IMR-90 (cell line): ENCODE data around the gene ZBTB24.

Source experiments
- BHLHE40 ChIP-seq: fragments of 150-350 bp; IDR thresholded peaks from 2 replicates; pipeline ENCODE4 v1.6.1; 2016; ENCODE audit warnings: mild to moderate bottlenecking, low read depth, low read length
- CEBPB ChIP-seq: IDR thresholded peaks from 2 replicates; pipeline ENCODE4 v1.6.1; 2012; ENCODE audit warnings: low read depth, low read length, improper control_type of control experiment
- CHD1 ChIP-seq: IDR thresholded peaks from 2 replicates; pipeline ENCODE4 v1.6.1; 2012; ENCODE audit warnings: low read depth, low read length, improper control_type of control experiment
- MAZ ChIP-seq: IDR thresholded peaks from 2 replicates; pipeline ENCODE4 v1.6.1; 2012; ENCODE audit warnings: low read depth, mild to moderate bottlenecking, low read length, improper control_type of control experiment, moderate library complexity, borderline replicate concordance
- NFE2L2 ChIP-seq: fragments of 150-350 bp; IDR thresholded peaks from 2 replicates; pipeline ENCODE4 v1.6.1; 2016; ENCODE audit warnings: low read depth, mild to moderate bottlenecking, low read length
- POLR2A ChIP-seq: IDR thresholded peaks from 2 replicates; pipeline ENCODE4 v1.6.1; 2012; ENCODE audit warnings: mild to moderate bottlenecking, low read depth, low read length
- RAD21 ChIP-seq: IDR thresholded peaks from 2 replicates; pipeline ENCODE4 v1.6.1; 2012; ENCODE audit warnings: low read length, improper control_type of control experiment
- RCOR1 ChIP-seq: IDR thresholded peaks from 2 replicates; pipeline ENCODE4 v1.6.1; 2012; ENCODE audit warnings: mild to moderate bottlenecking, low read length, improper control_type of control experiment; ENCODE audit not compliant: insufficient replicate concordance
- SMC3 ChIP-seq: fragments of 150-350 bp; IDR thresholded peaks from 2 replicates; pipeline ENCODE4 v1.6.1; 2016; ENCODE audit warnings: low read depth, mild to moderate bottlenecking, antibody characterized with exemption, low read length, moderate library complexity
- TF ChIP-seq, protein P1 (sequence below): conservative IDR thresholded peaks from 2 replicates; pipeline ENCODE4 v1.5.1; 2012; ENCODE audit warnings: mild to moderate bottlenecking, low read depth, low read length, improper control_type of control experiment
- TF ChIP-seq, protein P2 (sequence below): fragments of 150-350 bp; IDR thresholded peaks from 2 replicates; pipeline ENCODE4 v1.6.1; 2017; ENCODE audit warnings: mild to moderate bottlenecking, antibody characterized with exemption, low read length, low read depth

DNA sequence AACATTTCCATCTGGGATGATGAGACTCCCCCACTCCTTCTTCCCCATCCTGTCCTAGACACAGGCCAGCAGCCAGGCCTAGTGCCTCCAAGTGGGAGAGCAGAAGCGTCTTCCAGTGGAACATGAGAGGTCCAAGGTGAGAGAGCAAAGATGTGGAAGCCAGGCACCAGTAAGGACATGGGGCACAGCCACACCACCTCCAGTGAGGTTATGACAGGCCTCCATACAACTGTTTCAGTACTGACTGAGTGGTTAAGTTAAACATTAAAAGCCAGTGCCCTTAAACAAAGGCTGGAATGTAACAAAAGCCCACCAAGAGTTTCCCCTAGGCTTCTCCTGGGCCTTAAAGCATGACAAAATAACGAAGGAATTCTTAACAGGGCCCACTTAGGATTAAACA is 5.3 kb downstream of the ZBTB24 start:
- TF ChIP-seq, protein P1, sequence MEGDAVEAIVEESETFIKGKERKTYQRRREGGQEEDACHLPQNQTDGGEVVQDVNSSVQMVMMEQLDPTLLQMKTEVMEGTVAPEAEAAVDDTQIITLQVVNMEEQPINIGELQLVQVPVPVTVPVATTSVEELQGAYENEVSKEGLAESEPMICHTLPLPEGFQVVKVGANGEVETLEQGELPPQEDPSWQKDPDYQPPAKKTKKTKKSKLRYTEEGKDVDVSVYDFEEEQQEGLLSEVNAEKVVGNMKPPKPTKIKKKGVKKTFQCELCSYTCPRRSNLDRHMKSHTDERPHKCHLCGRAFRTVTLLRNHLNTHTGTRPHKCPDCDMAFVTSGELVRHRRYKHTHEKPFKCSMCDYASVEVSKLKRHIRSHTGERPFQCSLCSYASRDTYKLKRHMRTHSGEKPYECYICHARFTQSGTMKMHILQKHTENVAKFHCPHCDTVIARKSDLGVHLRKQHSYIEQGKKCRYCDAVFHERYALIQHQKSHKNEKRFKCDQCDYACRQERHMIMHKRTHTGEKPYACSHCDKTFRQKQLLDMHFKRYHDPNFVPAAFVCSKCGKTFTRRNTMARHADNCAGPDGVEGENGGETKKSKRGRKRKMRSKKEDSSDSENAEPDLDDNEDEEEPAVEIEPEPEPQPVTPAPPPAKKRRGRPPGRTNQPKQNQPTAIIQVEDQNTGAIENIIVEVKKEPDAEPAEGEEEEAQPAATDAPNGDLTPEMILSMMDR = no peak
- no peak for TF ChIP-seq POLR2A
- TF ChIP-seq RAD21 = no peak
- no peak for TF ChIP-seq MAZ
- no peak for TF ChIP-seq NFE2L2
- TF ChIP-seq BHLHE40 = no peak
- no peak for TF ChIP-seq SMC3
- TF ChIP-seq CEBPB = no peak
- no peak for TF ChIP-seq CHD1
- TF ChIP-seq, protein P2, sequence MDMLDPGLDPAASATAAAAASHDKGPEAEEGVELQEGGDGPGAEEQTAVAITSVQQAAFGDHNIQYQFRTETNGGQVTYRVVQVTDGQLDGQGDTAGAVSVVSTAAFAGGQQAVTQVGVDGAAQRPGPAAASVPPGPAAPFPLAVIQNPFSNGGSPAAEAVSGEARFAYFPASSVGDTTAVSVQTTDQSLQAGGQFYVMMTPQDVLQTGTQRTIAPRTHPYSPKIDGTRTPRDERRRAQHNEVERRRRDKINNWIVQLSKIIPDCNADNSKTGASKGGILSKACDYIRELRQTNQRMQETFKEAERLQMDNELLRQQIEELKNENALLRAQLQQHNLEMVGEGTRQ = no peak
- TF ChIP-seq RCOR1 = no peak
